Fibroblast of mammary gland (primary cell): ENCODE measurements around the gene NEUROG2.
A peak's percentile ranks its signal among the peaks of the same experiment; 100 is the strongest.

Experiments
- DNase-seq: peaks from one replicate; pipeline ENCODE4 v3.0.0-alpha.2; 2010; ENCODE audit warnings: low read depth
- H3K4me3 ChIP-seq: 2 replicates; pipeline ENCODE4 v1.5.1; 2011; ENCODE audit warnings: low read depth, mild to moderate bottlenecking, low read length, moderate library complexity; ENCODE audit not compliant: control insufficient read depth
- CTCF ChIP-seq: conservative IDR thresholded peaks from 2 replicates; pipeline ENCODE4 v1.5.1; 2011; ENCODE audit warnings: low read depth, low read length, inconsistent platforms; ENCODE audit not compliant: control insufficient read depth, insufficient read depth

The NEUROG2 gene

GRCh38 chr4:112521123-112522023, 5.4 kb upstream of the NEUROG2 start:
- no peak for DNase-seq
- H3K4me3 ChIP-seq = no peak overlapping the region
- no peak for TF ChIP-seq CTCF

- TF ChIP-seq CTCF = no peak
- H3K4me3 ChIP-seq = no peak overlapping the region
- DNase-seq = peak; percentile 15
These were observed 4.7 kb upstream of the NEUROG2 start for GRCh38 chr4:112520598-112521122.

GRCh38 chr4:112519689-112520597, 4.0 kb upstream of the NEUROG2 start:
- peak; percentile 9 for TF ChIP-seq CTCF
- DNase-seq = no peak
- no peak overlapping the region for H3K4me3 ChIP-seq

- no peak overlapping the region for H3K4me3 ChIP-seq
- no peak for TF ChIP-seq CTCF
- no peak for DNase-seq
These were observed 2.7 kb upstream of the NEUROG2 start for GRCh38 chr4:112518675-112519074.

GRCh38 chr4:112517911-112518310, 1.9 kb upstream of the NEUROG2 start:
- TF ChIP-seq CTCF = no peak
- no peak overlapping the region for H3K4me3 ChIP-seq

GRCh38 chr4:112517067-112517634, 1.2 kb upstream of the NEUROG2 start:
- TF ChIP-seq CTCF = no peak
- no peak overlapping the region for H3K4me3 ChIP-seq
- DNase-seq = no peak

More at GRCh38 chr4:112517911-112518310, 1.9 kb upstream of the NEUROG2 start:
- DNase-seq = no peak
